Head of caudate nucleus (tissue), 42 donors: Measurements from ENCODE around the gene CZIB.
"Not testable (repeated sequence)": the region's sequence is repeated elsewhere in the genome, so short reads cannot be mapped to it uniquely, and the experiment has no call there.

ENCODE experiments used
- DNase-seq, 42 donors: peaks; one replicate each; pipeline versions ENCODE4 v3.0.0 to v3.0.0-alpha.2; 2020 to 2021; ENCODE audit warnings: mixed read lengths in 7 of 42
- intact Hi-C: fragments of 100-400 bp; cut with DNase I; formaldehyde crosslinking; loops from one replicate; pipeline ENCODE4 v1.15.0; 2022

Gene CZIB

GRCh38 chr1:53196485-53197290 lies 23.7 kb downstream of the CZIB start, which contains the start of gene CPT2:
CPT2 (plus strand) TSS chr1:53196824; CDS start chr1:53196944, 120 bp downstream.
- intact Hi-C loops, result no loop called here
- peak; percentile 86 to 98 (median 95) for DNase-seq

- intact Hi-C loops, result no loop called here
- DNase-seq, result peak in 1 of 42 donors; percentile 37
Measured at GRCh38 chr1:53196017-53196484, 24.4 kb downstream of the CZIB start.

- intact Hi-C loops, result no loop called here
- no peak for DNase-seq
Measured at GRCh38 chr1:53195246-53196016, 25.0 kb downstream of the CZIB start.

- intact Hi-C loops, result no loop called here
- DNase-seq, result no peak
Measured at GRCh38 chr1:53190210-53190611, 30.2 kb downstream of the CZIB start.

- intact Hi-C loops, result no loop called here
- no peak for DNase-seq
Measured at GRCh38 chr1:53189061-53189460, 31.4 kb downstream of the CZIB start.

- DNase-seq, result no peak
- intact Hi-C loops, result no loop called here
Measured at GRCh38 chr1:53188099-53188498, 32.3 kb downstream of the CZIB start.

GRCh38 chr1:53187401-53187800 lies 33.0 kb downstream of the CZIB start:
- intact Hi-C loops, result no loop called here
- DNase-seq, result no peak

- DNase-seq, result no peak
- intact Hi-C loops, result no loop called here
Measured at GRCh38 chr1:53186533-53186932, 33.9 kb downstream of the CZIB start.

GRCh38 chr1:53185955-53186297 lies 34.5 kb downstream of the CZIB start:
- DNase-seq, intact Hi-C loops: not testable (repeated sequence)

GRCh38 chr1:53183095-53183990 lies 37.1 kb downstream of the CZIB start:
- no peak for DNase-seq
- intact Hi-C loops, result no loop called here

GRCh38 chr1:53182716-53183094 lies 37.7 kb downstream of the CZIB start:
- intact Hi-C loops, result no loop called here

GRCh38 chr1:53182111-53182593 lies 38.3 kb downstream of the CZIB start:
- intact Hi-C loops, result no loop called here
- DNase-seq, result peak; percentile 67 to 93 (median 86)

More at GRCh38 chr1:53182716-53183094, 37.7 kb downstream of the CZIB start:
- no peak for DNase-seq

GRCh38 chr1:53180951-53181350 lies 39.5 kb downstream of the CZIB start:
- DNase-seq, result no peak
- intact Hi-C loops, result no loop called here

GRCh38 chr1:53180226-53180625 lies 40.2 kb downstream of the CZIB start:
- DNase-seq, result no peak
- intact Hi-C loops, result no loop called here

GRCh38 chr1:53176452-53177208 lies 43.8 kb downstream of the CZIB start:
- DNase-seq, result peak in 8 of 42 donors; percentile 5 to 38 (median 18)
- intact Hi-C loops, result no loop called here

GRCh38 chr1:53174971-53175913 lies 45.2 kb downstream of the CZIB start:
- intact Hi-C loops, result no loop called here
- DNase-seq, result peak in 3 of 42 donors; percentile 7 to 39 (median 21)

GRCh38 chr1:53172426-53173128 lies 47.9 kb downstream of the CZIB start:
- intact Hi-C loops, result no loop called here
- no peak for DNase-seq
